Panc1 (cell line): ENCODE results near the gene CST4.

Experiments used
- POLR2AphosphoS5 ChIP-seq: IDR thresholded peaks from 2 replicates; pipeline ENCODE4 v1.6.1; 2012; ENCODE audit warnings: mild to moderate bottlenecking, low read depth, low read length, moderate library complexity
- TCF7L2 ChIP-seq: IDR thresholded peaks from 2 replicates; pipeline ENCODE4 v1.6.1; 2011; ENCODE audit warnings: mild to moderate bottlenecking, low read depth, low read length, inconsistent platforms
- TF ChIP-seq, protein P1 (sequence below): fragments of 450-650 bp; IDR thresholded peaks from 2 replicates; pipeline ENCODE4 v1.5.1; 2017; ENCODE audit warnings: mild to moderate bottlenecking

DNA sequence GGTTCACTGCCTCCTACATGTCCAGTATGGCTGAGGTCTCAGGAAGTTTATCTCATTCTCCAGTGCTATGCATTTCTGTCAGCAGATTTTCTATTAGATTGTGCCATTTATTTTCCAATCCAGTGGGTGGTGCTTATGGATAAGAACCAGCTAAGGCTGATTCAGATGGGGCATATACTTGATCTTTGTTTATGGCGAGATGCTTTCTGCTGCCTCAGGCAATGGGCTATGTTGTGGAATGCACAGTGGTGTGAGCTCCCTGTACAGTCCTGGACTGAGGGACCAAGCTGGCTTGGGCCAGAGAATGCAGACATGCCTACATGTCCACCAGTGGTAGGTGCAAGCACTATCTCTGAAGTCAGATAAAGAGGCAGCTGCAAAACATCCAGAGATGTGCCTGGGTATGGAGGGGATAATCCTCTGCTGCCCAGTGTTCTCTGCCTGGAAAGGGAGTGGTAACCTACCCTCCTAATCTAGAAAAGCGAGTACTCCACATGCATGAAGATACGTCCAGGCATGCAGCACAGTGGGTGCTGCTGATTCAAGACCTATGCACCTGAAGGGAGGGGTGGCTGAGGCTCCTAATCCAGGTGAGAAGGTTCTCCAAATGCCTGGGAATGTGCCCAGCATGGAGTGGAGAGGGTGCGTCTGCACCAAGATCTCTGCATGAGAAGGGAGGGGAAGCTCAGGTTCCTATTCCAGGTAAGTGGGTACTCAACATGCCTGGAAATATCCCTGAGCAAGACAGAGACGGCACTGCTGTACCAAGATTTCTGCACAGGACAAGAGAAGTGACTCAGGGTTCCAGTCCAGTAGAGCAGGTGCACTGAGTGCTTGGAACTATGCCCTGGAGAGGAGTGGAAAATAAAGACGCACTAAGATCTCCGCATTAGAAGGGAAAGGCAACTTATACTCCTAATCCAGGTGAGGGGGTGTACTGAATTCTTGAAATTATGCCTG, 9.4 kb downstream of the CST4 start:
- TF ChIP-seq, protein P1, sequence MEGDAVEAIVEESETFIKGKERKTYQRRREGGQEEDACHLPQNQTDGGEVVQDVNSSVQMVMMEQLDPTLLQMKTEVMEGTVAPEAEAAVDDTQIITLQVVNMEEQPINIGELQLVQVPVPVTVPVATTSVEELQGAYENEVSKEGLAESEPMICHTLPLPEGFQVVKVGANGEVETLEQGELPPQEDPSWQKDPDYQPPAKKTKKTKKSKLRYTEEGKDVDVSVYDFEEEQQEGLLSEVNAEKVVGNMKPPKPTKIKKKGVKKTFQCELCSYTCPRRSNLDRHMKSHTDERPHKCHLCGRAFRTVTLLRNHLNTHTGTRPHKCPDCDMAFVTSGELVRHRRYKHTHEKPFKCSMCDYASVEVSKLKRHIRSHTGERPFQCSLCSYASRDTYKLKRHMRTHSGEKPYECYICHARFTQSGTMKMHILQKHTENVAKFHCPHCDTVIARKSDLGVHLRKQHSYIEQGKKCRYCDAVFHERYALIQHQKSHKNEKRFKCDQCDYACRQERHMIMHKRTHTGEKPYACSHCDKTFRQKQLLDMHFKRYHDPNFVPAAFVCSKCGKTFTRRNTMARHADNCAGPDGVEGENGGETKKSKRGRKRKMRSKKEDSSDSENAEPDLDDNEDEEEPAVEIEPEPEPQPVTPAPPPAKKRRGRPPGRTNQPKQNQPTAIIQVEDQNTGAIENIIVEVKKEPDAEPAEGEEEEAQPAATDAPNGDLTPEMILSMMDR: no peak
- no peak for TF ChIP-seq TCF7L2
- TF ChIP-seq POLR2AphosphoS5: no peak
